HUES48 (cell line): Measurements from ENCODE around the gene SLC36A4.
"Not testable (repeated sequence)": the region's sequence is repeated elsewhere in the genome, so short reads cannot be mapped to it uniquely, and the experiment has no call there.

Experiments used
- H3K27ac ChIP-seq: one replicate; pipeline ENCODE4 v1.7.0; 2013; ENCODE audit warnings: low read depth, low read length, inconsistent platforms
- H3K27me3 ChIP-seq: 2 replicates; pipeline ENCODE4 v1.6.1; 2013; ENCODE audit warnings: mild to moderate bottlenecking, low read length; ENCODE audit not compliant: control insufficient read depth, insufficient read depth
- H3K36me3 ChIP-seq: 2 replicates; pipeline ENCODE4 v1.6.1; 2013; ENCODE audit warnings: low read length; ENCODE audit not compliant: control insufficient read depth, insufficient read depth
- H3K4me1 ChIP-seq: 2 replicates; pipeline ENCODE4 v1.6.1; 2013; ENCODE audit warnings: mild to moderate bottlenecking, low read length; ENCODE audit not compliant: control insufficient read depth, insufficient read depth
- H3K4me3 ChIP-seq: 2 replicates; pipeline ENCODE4 v1.5.1; 2013; ENCODE audit warnings: mild to moderate bottlenecking, low read depth, low read length
- H3K9ac ChIP-seq: 2 replicates; pipeline ENCODE4 v1.6.1; 2013; ENCODE audit warnings: mild to moderate bottlenecking, low read depth, low read length, moderate library complexity
- H3K9me3 ChIP-seq: 2 replicates; pipeline ENCODE4 v1.6.1; 2013; ENCODE audit warnings: low read length; ENCODE audit not compliant: control insufficient read depth, insufficient read depth

Gene SLC36A4

DNA sequence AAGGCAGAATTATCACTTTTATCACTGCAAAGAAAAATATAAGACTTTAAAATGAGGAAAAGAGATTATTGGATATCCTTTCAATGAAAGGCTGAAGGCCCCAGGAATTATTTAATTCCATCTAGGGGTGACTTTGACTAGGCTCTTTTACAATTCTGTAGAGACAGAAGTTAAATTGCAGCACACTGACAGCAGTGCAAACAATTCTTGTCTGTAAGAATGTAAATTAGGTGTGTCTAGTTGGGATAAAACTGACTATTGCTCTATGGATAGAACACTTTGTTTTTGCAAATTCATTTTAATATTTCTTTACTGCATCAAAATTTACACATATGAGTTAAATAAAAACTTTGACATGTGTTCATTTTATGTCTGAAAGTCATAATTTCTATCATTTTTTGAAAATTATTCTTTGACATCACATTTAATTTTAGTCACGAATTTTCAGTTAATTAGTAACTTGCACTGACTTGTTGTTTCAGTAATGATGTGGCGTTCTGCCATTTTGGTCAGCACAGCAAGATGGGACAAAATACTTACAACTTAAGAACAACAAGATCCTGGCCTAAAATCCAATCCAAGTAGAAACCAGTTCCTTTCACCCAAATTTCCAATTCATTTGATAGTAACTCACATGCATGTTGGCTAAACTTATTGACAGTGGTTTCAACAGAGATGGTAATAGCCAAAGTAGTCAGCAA, 75.1 kb downstream of the SLC36A4 start:
- no peak overlapping the region for H3K4me3 ChIP-seq
- no peak overlapping the region for H3K9ac ChIP-seq
- no peaks in the 10 kb centered on the region for H3K9me3 ChIP-seq
- peaks cover 10% of the 10 kb centered on the region for H3K4me1 ChIP-seq
- H3K27me3 ChIP-seq, result no peaks in the 10 kb centered on the region
- no peaks in the 10 kb centered on the region for H3K36me3 ChIP-seq
- H3K27ac ChIP-seq, result no peak overlapping the region

DNA sequence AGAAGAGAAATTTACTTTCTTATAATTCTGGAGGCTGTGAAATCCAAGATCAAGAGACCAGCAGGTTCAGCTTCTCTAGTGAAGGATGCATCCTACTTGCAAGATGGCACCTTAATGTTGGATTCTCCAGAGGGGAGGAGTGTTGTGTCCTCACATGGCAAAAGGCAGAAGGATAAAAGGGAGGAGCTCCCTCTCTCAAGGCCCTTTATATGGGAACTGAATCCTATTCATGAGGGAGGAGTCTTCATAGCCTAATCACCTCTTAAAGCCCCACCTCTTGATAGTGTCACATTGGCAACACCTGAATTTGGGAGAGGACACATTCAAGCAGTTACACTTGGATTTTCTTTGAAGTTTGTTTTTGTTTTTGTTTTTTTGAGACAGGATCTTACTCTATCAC, 79.5 kb downstream of the SLC36A4 start:
- no peak overlapping the region for H3K4me3 ChIP-seq
- no peaks in the 10 kb centered on the region for H3K9me3 ChIP-seq
- no peaks in the 10 kb centered on the region for H3K36me3 ChIP-seq
- peak overlapping the region; percentile 95 for H3K27ac ChIP-seq
- H3K9ac ChIP-seq, result no peak overlapping the region
- no peaks in the 10 kb centered on the region for H3K27me3 ChIP-seq
- H3K4me1 ChIP-seq, result peaks cover 42% of the 10 kb centered on the region

- H3K36me3 ChIP-seq, result no peaks in the 10 kb centered on the region
- no peaks in the 10 kb centered on the region for H3K27me3 ChIP-seq
- H3K4me1 ChIP-seq, result peaks cover 46% of the 10 kb centered on the region
- peak overlapping the region; percentile 95 for H3K27ac ChIP-seq
- peak overlapping the region; percentile 43 for H3K4me3 ChIP-seq
- no peaks in the 10 kb centered on the region for H3K9me3 ChIP-seq
- peak overlapping the region; percentile 43; the same call in 1 of the 2 replicates for H3K9ac ChIP-seq
These were observed 80.2 kb downstream of the SLC36A4 start for GRCh38 chr11:93117565-93117964.

DNA sequence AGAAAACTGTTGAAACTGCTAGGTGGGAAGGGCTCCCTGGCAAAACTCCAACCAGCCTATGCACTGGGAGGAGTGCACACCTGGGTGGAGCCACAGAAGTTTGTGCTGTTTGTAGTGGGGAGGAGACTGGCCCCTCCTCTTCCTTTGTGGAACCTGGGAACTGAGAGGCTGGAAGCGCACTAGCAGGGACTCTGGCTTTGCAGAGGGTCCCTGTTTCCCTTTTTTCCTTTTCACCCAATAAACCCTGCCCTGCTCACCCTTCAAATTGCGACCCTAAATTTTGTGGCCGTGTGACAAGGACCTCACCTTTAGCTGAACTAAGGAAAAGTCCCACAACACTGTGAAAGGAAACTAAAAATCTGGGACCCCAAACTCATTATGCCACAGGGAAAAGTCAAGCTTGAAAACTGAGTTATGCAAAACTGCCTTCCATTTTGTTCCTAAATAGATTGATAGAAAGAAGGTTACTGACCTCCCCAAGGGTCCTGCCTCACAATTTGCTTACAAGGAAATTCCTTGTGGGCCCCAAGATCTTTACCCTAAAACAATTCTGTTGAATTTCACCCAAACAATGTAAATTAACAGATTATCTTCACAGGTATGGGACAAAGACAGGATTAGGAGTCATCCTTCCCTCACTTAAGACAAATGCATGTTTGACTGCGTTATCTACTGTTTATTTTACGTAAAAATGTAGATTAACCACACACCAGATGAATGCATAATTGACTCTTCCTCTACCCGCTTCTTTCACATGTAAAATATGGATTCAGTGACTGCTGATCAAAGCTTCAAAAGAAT, 81.0 kb downstream of the SLC36A4 start:
- peak overlapping the region; percentile 43 for H3K4me3 ChIP-seq
- no peaks in the 10 kb centered on the region for H3K36me3 ChIP-seq
- H3K9ac ChIP-seq, result peak overlapping the region; percentile 43
- H3K9me3 ChIP-seq, result no peaks in the 10 kb centered on the region
- no peaks in the 10 kb centered on the region for H3K27me3 ChIP-seq
- H3K4me1 ChIP-seq, result peaks cover 46% of the 10 kb centered on the region
- H3K27ac ChIP-seq, result peak overlapping the region; percentile 95

- H3K4me1 ChIP-seq, result peaks cover 46% of the 10 kb centered on the region
These were observed 83.5 kb downstream of the SLC36A4 start for GRCh38 chr11:93114304-93114703.

GRCh38 chr11:93113824-93114223, 84.0 kb downstream of the SLC36A4 start:
- Histone ChIP-seq H3K4me1 (peaks cover 46% of the 10 kb centered on the region), H3K9me3 (no peaks in the 10 kb centered on the region), H3K36me3 (no peaks in the 10 kb centered on the region), H3K4me3 (no peak overlapping the region), H3K9ac (no peak overlapping the region), H3K27ac (no peak overlapping the region), H3K27me3 (no peaks in the 10 kb centered on the region)

More at GRCh38 chr11:93114304-93114703, 83.5 kb downstream of the SLC36A4 start:
- Histone ChIP-seq H3K27me3 (no peaks in the 10 kb centered on the region), H3K9me3 (no peaks in the 10 kb centered on the region), H3K4me3 (no peak overlapping the region), H3K36me3 (no peaks in the 10 kb centered on the region), H3K27ac (no peak overlapping the region), H3K9ac (no peak overlapping the region)

DNA sequence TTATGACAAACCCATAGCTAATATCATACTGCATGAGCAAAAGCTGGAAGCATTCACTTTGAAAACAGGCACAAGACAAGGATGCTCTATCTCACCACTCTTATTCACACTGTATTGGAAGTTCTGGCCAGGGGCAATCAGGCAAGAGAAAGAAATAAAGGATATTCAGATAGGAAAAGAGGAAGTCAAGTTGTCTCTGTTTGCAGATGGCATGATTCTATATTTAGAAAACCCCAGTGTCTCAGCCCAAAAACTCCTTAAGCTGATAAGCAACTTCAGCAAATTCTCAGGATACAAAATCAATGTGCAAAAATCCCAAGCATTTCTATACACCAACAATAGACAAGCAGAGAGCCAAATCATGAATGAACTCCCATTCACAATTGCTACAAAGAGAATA, 86.6 kb downstream of the SLC36A4 start:
- H3K4me3 ChIP-seq, H3K9me3 ChIP-seq, H3K27ac ChIP-seq, H3K36me3 ChIP-seq, H3K9ac ChIP-seq, H3K27me3 ChIP-seq: not testable (repeated sequence)
- H3K4me1 ChIP-seq, result peaks cover 23% of the 10 kb centered on the region

GRCh38 chr11:93100211-93100610, 97.6 kb downstream of the SLC36A4 start:
- 0 out of 2 replicates have a peak, but pooled peaks cover 9% of the 10 kb centered on the region for H3K4me1 ChIP-seq
- H3K4me3 ChIP-seq, result no peak overlapping the region
- H3K9me3 ChIP-seq, result peaks cover 3% of the 10 kb centered on the region
- no peak overlapping the region for H3K9ac ChIP-seq
- H3K36me3 ChIP-seq, result no peaks in the 10 kb centered on the region
- peak overlapping the region; percentile 60 for H3K27ac ChIP-seq
- no peaks in the 10 kb centered on the region for H3K27me3 ChIP-seq

DNA sequence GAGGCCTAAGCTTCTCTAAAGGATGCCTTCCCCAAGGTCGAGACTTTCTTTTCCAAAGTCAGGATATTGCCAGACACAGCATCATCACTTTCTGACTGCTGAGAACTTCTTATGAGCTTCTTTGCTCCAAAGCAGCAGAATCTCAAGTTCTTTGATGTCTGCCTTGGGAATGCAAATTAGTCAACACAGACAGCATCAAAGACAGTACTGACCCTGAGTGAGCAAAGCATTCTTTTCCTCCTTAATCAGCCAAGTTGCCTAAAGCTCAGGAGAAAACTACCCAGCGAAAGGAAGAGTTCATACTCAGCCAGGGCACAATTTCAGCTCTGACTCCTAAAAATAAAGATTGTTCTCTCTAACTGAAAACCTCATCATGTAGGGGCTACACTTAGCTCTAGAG, 98.0 kb downstream of the SLC36A4 start:
- Histone ChIP-seq H3K4me1 (0 out of 2 replicates have a peak, but pooled peaks cover 9% of the 10 kb centered on the region), H3K27me3 (no peaks in the 10 kb centered on the region), H3K27ac (peak overlapping the region; percentile 60), H3K9me3 (peaks cover 6% of the 10 kb centered on the region), H3K36me3 (no peaks in the 10 kb centered on the region), H3K9ac (no peak overlapping the region), H3K4me3 (no peak overlapping the region)
